DOHH2 (cell line): ENCODE measurements around the gene ZNF134.

ENCODE experiments used
- EZH2phosphoT487 ChIP-seq: fragments of 200-600 bp; sonication (generic); IDR thresholded peaks from 2 replicates; pipeline ENCODE4 v1.6.1; 2017; ENCODE audit warnings: borderline replicate concordance, mild to moderate bottlenecking, antibody characterized with exemption, low read length, moderate library complexity, mixed read lengths
- TF ChIP-seq, protein P1 (sequence below): fragments of 200-600 bp; sonication (generic); IDR thresholded peaks from one replicate; pipeline ENCODE4 v1.5.1; 2014; ENCODE audit warnings: antibody characterized with exemption, mild to moderate bottlenecking, low read depth, low read length; ENCODE audit not compliant: poor library complexity, severe bottlenecking

DNA sequence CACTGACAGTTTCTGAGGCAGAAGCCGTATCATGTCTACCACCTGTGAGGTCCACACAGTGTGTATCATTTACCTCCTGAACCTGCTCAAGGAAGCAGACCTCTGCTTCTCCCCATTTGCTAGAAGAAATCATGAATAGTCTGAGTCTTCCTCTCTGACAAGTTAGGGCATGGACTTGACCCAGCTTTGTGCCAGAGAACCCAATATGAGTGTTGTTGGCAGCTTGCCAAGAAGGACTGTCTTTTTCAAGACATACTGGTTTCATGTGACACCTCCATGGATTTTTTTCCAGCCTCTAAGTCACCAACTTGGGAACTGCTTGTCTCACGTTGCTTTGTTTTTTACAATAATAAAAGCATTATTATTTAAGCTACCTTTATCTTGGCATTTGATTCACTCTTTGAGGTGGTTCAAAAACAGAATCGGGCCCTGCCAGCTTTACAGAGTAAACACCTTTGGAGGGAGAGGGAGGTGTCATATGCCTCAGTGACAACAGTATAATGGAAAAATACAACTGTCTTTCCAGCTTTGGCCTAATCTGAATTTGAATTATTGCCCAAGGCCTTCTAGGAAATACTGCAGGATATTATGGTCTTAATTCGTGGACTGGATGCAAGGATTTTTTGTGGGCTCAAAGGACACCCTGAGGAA lies 28.5 kb downstream of the ZNF134 start:
- TF ChIP-seq, protein P1, sequence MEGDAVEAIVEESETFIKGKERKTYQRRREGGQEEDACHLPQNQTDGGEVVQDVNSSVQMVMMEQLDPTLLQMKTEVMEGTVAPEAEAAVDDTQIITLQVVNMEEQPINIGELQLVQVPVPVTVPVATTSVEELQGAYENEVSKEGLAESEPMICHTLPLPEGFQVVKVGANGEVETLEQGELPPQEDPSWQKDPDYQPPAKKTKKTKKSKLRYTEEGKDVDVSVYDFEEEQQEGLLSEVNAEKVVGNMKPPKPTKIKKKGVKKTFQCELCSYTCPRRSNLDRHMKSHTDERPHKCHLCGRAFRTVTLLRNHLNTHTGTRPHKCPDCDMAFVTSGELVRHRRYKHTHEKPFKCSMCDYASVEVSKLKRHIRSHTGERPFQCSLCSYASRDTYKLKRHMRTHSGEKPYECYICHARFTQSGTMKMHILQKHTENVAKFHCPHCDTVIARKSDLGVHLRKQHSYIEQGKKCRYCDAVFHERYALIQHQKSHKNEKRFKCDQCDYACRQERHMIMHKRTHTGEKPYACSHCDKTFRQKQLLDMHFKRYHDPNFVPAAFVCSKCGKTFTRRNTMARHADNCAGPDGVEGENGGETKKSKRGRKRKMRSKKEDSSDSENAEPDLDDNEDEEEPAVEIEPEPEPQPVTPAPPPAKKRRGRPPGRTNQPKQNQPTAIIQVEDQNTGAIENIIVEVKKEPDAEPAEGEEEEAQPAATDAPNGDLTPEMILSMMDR = no peak
- TF ChIP-seq EZH2phosphoT487 = no peak
